GM13976 (cell line): ENCODE results near the gene COBL.

Source experiments
- DNase-seq: peaks from one replicate; pipeline ENCODE4 v3.0.0; 2012; ENCODE audit warnings: low spot score
- CTCF ChIP-seq: IDR thresholded peaks from 2 replicates; pipeline ENCODE4 v1.5.1; 2012; ENCODE audit warnings: borderline replicate concordance, mild to moderate bottlenecking; ENCODE audit not compliant: insufficient read depth; ENCODE audit errors: extremely low read depth, missing control alignments, control extremely low read depth
- in situ Hi-C: fragments of 300-500 bp; cut with MboI; formaldehyde crosslinking; loops from one replicate; pipeline ENCODE4 v1.12.0; 2022; ENCODE audit warnings: low sequenced_read_pairs, mixed read lengths, inconsistent platforms; ENCODE audit not compliant: unreplicated experiment

Gene COBL

GRCh38 chr7:51118628-51119027, 198.0 kb downstream of the COBL start:
- in situ Hi-C loops: no loop called here
- TF ChIP-seq CTCF: no peak
- no peak for DNase-seq

- in situ Hi-C loops: no loop called here
- no peak for DNase-seq
- TF ChIP-seq CTCF: no peak
These were observed 202.1 kb downstream of the COBL start for GRCh38 chr7:51114501-51114900.

- in situ Hi-C loops: no loop called here
- no peak for TF ChIP-seq CTCF
- DNase-seq: no peak
These were observed 202.6 kb downstream of the COBL start for GRCh38 chr7:51113962-51114361.

- TF ChIP-seq CTCF: no peak
- in situ Hi-C loops: no loop called here
- DNase-seq: no peak
These were observed 203.0 kb downstream of the COBL start for GRCh38 chr7:51113560-51113959.

- no peak for DNase-seq
- TF ChIP-seq CTCF: no peak
- in situ Hi-C loops: no loop called here
These were observed 205.2 kb downstream of the COBL start for GRCh38 chr7:51111241-51111940.

- TF ChIP-seq CTCF: no peak
- in situ Hi-C loops: no loop called here
- DNase-seq: no peak
These were observed 208.5 kb downstream of the COBL start for GRCh38 chr7:51108134-51108533.
